ENCODE results near the gene ZIM2.
A peak's percentile ranks its signal among the peaks of the same experiment; 100 is the strongest.

ZIM2 gene

DNA sequence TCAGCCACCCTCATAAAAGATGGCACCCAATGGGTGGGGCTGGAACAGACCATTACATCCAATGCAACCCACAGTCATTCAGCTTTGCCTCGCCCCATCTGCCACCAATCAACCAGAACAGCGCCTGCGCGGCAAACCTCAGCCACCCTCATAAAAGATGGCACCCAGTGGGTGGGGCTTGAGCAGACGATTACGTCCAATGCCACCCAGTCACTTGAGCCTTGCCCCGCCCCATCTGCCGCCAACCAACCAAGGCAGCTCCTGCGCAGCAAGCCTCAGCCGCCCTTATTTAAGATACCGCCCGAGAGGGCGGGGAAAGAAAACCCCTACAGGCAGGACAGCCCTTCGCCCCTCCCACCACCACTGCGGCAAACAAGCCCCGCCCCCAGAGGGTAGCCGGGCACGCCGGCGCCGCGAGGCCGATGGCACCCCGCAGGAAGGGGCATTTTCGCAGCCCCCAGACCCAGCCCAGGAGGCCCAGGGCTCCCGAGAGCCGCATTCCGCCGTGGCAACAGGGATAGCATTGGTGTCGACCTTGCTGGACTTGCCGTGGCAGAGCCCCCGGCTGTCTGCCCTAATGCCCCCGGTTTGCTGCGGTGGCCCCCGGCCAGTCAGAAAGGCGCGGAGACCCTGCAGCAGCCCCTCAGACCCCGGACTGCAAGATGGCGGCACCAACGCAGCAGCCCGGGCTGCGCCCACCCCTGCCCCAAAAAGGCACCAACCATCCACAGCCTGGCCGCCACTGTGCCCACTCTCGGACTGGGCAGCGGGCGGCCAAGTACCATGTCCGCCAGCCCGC lies 675 bp downstream of the ZIM2 start:
- peak; percentile 98 for DNase-seq (ENCODE audit: low spot score)

DNA sequence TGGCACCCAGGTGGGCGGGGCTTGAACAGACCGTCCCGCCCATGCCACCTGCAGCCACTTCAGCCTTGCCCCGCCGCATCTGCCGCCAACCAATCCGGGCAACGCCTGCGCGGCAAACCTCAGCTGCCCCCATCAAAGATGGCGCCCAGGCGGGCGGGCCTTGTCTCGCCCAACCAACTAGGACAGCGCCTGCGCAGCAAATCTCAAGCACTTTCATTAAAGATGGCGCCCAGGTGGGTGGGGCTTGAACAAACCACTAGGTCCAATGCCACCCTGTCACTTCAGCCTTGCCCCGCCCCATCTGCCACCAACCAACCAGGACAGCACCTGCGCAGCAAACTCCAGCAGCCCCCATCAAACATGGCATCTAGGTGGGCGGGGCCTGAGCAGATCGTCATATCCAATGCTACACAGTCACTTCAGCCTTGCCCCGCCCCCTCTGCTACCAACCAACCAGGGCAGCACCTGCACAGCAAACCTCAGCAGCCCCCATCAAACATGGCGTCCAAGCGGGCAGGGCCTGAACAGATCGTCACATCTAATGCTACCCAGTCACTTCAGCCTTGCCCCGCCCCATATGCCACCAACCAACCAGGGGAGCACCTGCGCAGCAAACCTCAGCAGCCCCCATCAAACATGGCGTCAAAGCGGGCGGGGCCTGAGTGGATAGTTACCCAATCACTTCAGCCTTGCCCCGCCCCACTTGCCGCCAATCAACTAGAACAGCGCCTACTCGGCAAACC lies 1.4 kb downstream of the ZIM2 start:
- DNase-seq (ENCODE audit: low spot score): peak; percentile 99

DNA sequence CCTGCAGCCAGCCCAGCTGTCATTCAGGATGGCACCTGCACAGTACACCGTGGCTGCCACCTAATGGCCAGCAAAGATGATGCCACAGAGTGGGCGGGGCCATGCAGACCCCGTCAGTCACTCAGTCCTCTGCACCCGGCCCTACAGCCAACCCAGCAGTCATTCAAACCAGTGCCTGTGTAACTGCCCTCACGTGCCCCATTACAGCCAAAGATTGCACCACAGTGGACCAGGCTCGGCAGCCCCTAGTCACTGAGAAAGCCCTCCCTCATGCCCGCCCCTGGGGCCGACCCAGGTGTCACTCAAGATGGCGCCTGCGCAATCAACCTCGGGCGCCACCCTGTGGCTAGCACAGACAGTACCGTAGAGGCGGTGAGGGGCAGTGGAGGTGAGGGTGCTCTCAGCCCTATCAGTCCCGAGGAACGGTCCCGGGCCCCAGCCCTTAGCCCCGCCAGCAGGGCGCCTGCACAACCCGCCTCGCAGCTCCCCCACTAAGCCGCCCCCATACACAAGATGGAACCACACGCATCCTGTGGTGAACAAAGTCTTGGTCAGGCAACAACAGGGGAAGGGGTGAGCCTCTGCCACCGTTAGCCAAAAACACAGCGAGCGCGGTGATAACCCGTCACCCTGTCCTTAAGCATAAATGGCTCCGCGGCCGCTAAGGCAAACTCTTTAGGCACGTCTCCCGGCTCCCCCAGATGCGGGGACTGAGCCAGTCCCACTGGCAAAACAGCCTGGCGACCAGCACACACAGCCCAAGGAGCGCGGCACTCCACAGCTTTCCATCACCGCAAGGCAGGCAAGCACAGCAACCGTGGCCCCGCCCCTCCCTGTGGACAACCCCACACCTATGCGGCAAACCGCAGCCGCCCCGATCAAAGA lies 2.3 kb downstream of the ZIM2 start:
- DNase-seq (ENCODE audit: low spot score): peak; percentile 84

DNA sequence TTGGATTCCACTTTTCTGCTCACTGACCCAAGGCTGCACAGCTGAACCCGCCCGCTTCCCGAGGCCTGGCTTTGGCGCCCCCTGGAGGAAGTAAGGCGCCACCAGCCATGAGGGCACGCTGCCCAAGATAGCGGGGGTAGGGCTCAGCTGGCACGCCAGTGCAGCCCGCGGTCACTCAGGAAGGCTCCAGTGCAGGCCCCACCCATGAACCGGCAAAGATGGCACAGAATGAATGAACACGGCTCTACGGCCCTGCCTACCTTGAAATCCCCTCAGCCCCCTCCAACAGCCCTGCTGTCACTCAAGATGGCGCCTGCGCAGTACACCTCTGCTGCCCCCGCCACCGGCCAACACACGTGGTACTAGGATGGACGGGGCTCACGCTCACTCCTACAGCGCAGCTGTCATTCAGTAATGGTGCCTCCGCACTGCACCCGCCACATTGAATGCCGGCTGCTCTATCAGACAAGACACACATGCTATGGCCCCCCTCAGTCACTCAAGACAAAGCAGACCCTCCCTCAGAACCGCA lies 3.0 kb downstream of the ZIM2 start:
- DNase-seq (ENCODE audit: low spot score): peak; percentile 88

DNA sequence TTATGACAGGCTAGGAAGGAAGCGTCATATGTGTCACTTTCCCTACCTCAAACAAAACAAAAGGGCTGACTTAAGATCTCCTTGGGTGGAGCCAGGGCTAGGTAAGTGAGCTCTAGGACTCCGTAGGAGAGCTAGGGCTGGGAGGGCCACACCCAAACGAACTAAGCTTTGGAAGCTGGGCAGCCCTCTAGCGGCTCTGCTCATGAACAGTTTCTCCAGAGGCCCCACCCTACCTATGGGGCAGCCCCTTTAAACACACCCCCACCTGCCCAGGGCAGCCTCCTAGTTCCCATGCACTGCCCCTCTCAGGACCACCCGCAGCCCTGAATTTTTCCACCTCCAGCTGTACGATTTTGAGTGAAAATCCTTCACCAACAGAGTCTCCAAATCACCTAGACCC lies 3.5 kb downstream of the ZIM2 start:
- peak; percentile 33 for DNase-seq (ENCODE audit: low spot score)

DNA sequence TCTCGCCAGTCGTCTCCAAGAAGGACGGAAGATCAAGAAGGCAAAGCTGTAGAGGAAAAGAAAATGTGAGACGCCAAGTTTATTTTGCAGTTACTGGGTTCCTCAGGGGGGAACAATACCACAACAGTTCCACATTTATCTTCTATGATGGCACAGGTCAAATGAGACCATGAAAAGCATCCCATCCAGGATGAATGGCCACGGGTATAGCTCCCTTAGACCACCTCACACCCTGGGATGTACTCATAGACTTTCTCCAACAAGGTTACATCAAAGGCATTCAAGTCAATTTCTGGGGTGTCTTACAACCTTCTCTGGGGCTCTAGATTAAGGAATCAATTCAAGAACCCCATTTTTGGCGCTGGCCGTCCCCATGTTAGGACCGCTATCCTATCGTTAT lies 4.5 kb downstream of the ZIM2 start:
- no peak for DNase-seq (ENCODE audit: low spot score)

DNA sequence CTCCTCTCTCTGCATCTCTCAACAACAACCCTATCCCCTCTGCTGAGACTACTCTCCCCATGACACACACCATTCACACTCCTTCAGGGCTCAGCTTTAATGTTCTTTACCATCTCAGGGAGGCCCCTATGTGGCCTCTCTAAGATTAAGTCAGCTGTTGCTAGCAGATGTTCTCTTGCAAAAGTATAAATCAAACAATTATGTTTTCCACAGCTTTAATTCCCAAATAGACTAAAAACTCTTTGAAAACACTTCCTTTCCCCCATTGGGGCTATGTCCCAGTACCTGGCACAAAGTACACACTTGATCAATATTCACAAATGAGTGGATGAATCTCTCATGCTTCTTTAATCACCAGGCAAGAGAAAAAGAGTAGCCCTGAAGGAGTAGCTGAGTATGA lies 5.1 kb downstream of the ZIM2 start:
- DNase-seq (ENCODE audit: low spot score): no peak

DNA sequence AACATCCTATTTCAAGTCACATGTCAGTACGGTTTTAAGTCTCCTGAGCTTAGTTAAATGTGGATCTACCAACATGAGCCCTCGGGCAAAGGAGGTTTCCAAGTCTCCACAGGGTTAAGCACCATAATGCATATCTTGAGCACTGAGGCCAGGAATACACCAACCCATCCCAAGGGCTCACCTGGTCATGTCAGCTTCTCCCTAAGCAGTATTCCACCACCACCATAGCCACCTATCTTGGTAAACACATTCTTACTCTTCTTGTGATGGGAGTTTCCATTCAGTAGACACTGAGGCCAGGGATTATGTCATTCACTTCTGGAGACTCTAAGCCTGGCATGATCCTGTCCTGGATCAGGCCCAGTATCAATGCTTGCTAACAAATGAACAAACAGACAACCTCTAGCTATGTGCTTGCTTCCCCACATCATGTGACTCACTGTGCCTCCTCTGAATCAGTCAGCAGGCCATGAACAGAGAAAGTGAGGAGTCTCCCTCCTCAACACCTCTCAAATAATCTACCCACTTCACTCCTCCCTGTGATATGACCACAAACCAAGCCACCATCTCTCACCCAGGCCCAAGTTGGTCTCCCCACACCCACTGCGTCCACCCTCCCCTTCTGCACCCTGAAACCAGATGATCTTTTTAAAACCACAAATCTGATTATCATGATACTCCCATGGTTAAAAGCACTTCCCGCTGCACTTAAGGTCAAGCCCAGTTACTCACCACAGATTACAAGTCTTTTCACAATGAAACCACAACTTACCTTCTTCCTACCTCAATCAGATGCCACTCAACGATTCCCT lies 5.8 kb downstream of the ZIM2 start:
- no peak for DNase-seq (ENCODE audit: low spot score)

DNA sequence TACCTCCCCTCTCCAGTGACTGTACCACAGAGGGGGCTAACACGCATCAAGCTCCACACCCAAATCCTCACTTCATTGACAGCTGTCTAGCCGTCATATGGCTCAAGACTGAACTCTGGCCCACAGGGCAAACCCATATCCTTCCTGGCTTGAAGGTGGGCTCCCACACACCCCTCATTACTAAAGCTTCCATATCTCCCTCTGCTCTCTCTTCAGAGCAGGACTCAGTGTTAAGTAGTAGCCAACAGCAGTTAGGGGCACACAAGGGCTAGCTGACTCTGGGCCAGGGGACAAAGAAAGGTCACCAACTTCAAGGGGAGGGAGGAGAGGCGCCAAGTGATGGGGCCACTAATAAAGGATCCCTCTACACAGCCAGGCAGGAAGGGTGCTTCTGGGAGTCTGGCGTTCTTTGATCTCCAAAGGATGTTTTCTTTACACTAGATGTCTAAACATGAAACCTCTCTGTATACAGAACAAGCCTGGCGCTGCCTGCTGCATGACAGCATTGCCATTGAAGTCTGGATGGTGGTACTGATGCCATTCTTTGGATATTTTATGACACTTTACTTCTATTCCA lies 8.1 kb downstream of the ZIM2 start:
- no peak for DNase-seq (ENCODE audit: low spot score)

DNA sequence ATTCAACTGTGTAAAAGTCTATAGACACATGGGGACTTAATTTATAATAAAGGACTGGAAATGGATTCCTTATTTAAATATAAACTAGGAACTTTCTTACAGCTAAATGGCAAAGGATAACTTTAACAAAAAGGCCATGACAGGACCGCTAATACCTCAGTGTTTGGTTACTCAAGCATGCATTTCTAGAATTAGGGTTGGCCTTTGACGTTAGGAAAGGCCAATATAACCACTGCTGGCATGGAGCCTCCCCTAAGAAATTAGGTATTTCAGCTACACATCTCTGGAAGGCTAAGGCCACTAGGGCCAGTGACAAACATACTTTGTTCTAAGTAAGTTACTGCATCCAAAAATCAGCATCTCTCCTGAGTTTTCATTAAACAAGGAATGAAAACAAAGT lies 9.3 kb downstream of the ZIM2 start:
- no peak for DNase-seq (ENCODE audit: low spot score)

DNA sequence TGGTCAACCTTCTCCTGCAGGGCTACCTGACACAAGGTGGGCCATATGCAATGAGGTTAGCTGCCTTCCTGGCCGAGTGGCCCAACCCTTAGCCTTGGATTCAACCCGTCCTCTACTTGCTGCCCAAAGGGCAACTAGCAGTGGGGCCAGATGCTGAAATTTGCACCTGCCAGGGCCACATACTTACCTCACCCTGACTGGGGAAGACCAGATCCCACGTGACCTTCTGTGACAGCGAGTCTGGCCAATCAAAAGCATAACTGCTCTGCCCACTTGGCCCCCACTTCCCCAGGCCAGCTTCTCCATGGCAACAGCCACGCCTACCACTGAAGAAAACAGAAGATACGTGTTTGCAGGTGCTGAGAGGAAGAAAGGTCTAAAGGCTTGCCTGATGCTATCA lies 10.9 kb downstream of the ZIM2 start:
- no peak for DNase-seq (ENCODE audit: low spot score)

DNA sequence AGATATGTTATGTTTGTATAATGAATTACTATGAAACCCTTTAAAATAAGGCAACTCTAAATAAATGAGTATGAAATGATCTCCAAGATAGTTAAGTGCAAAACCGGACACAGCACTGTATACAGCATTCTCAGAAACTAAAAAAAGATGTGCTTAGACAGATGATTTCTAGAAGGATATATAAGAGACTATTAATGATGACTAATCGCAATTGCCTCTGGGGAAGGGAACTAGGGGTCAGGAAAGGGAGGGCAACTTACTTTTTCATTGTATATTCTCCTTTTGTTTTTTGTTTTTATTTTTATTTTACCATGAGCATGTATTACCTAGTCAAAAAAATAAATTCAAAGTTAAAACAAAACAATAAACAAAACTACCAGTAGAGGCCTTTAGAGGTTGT lies 12.8 kb downstream of the ZIM2 start:
- DNase-seq (ENCODE audit: low spot score): no peak

DNA sequence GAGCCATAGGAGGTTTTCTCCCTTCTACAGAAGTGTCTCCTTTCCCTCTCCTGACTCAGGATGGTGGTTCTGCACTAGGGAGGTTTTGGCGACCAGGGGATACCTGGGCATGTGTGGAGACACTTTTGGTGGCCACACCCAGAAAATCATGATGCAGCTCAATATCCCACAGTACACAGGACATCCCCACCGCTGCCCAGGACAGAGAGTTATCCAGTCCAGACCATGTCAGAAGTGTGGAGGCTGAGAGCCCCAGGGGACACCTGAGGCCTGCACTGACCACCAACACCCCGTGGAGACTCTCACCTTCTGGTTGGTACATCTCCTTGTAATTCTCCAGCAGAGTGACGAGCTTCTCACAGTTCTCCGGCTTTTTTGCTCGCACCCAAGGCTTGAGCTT lies 16.6 kb downstream of the ZIM2 start:
- no peak for DNase-seq (ENCODE audit: low spot score)

DNA sequence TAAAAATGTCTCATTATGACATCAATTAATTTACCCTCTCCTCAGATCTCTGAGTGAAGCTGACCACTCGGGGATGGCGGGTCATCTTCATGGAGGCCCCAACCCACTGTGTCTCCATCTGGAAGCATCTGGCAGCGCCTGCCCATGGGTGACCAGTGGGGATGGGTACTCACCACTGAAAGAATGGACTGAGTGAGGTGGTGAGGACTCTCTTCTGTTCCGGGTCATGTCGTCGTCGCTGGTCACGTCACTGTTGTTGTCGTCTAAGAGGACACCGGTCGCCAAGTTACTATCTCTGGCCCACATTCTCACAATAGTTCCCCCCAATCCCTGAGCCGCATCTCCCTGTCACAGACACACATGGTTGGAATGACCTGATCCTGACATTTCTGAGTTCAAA lies 17.1 kb downstream of the ZIM2 start:
- no peak for DNase-seq (ENCODE audit: low spot score)

DNA sequence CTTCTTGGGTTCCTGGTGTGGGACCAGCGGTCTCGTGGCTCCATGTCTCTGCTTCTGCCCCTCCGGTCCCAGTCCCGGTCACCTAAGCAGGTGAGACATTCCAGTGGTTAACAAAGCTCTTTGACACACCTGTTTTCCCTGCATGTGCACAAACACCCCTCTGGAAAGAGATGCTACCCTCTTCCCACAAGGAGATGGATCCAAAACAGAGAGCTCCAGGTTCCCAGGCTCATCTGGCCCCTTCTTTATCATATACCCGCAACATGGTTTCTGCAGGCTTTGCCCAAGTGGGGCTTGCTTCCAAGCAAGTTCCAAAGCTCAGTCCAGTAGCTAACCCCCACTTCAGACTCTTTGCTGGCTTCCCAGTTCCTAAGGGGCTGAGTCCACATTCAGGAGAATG lies 17.8 kb downstream of the ZIM2 start:
- no peak for DNase-seq (ENCODE audit: low spot score)

DNA sequence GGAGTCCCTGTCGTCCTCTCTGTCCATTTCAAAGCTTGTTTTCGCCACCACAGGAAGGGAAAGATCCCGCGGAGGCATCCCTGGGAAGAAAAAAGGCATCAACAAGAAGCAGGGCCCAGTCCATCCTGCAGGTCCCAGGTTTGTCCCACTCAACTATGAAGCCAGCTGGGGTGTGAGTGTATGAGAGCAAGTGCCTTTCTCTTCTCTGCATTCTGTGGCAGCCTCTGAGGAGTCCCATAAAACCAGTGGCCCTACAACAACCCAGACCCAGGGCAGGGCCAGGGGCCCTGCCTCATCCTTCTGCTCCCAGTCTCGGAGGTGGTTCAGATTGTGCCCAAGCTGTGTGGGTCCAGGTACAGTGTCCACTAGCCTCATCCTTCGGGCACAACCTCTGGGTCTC lies 18.9 kb downstream of the ZIM2 start:
- DNase-seq (ENCODE audit: low spot score): no peak

DNA sequence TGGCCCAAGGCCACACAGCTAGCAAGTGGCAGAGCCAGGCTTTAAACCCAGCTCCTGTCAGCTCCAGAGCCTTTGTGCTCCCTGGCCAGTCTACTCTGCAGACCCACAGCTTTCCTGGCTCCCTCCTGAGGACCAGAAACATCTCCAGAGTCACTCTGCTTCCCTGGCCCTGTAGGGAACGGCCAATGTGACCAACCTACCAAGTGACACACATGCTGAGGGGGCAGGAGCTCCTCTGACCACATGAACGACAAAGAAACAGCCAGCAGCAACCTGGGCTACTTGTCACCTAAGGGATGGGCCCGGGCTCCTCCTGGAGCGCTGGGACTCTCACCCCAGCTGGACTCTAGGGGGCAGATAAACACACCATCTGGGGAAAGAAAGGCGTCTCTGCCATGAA lies 19.3 kb downstream of the ZIM2 start:
- no peak for DNase-seq (ENCODE audit: low spot score)

DNA sequence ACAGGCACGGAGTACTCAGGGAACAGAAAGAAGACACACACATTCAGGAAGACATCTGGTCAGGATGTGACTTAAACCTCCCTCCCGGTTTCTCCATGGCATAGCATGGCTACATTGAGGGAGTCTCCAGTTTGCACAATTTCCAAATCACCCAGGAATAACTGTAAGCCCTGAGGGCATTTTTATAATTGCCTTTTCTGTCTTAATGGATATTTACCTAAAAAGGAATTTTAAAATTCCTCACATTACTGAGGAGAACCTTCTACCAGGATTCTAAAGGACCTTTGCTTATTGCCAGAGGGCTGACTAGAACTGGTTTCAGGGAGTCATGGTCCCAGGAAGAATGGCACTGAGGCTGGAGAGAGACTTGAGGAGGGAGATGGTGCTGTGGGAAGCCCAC lies 21.4 kb downstream of the ZIM2 start:
- DNase-seq (ENCODE audit: low spot score): no peak

DNA sequence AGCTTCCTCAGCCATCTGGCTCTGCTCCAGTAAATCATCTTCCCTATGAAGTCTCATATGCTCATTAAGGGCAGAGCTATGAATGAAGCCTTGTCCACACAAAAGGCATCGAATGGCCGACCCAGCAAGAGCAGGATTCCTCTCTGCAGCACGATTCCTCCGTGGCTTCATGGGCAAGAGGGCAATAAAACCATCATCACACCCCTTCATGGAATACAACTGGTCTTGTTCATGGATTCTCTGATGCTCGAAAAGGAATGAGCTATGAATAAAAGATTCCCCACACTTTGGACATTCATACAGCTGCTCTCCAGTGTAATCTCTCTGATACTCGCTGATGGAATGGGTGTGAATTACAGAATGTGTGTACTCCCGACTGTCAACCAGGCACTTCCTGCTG lies 25.9 kb downstream of the ZIM2 start:
- no peak for DNase-seq (ENCODE audit: low spot score)

DNA sequence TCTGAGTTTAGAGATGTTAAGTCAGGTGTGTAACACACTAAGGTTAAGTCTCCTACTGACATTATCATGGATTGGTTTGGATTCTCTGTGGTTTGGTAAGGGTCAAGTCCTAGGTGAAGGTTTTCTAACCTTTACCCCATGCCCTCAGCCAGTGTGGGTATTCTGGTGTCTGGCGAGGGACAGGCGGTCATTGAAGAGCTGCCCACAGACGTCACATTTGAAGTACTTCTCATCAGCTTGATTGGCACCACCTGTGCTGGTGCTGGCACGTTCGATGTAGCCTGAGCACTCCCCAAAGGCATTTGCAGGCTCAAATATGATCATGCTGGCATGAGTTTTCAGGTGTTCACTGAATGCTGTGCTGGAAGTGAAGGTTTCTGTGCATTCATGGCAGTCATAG lies 27.0 kb downstream of the ZIM2 start:
- DNase-seq (ENCODE audit: low spot score): no peak

DNA sequence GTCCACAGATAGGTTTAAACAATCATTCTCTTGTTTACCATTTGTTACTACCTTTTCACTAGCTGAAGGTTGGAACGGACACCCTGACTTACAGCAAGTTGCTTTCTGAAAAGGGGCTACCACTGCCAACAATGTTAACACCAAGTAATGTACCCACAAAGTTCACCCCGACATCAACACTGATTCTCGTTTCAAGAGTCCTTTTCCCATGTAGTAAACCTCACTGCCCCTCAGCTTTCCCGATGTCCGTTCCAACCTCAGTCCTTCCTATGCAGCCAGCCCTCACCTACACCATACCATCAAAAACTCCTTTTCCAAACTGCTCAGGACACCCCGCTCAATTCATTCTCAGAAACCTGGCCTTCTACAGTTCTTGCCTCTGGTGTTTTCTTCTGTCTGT lies 29.0 kb downstream of the ZIM2 start:
- DNase-seq (ENCODE audit: low spot score): no peak
